ENCODE results near the gene POLR2L. TPM values are rescaled to one million over a fixed set of nuclear protein-coding genes. Genes with fewer than 3 reads are reported as not detected.

Gene POLR2L
- total RNA-seq, 4 donors from 2014 or later = 71.7 to 140 (median 110) TPM

GRCh38 chr11:862696-863022 lies 20.3 kb upstream of the POLR2L start:
- H3K27ac ChIP-seq = peak overlapping the region in 1 of 4 donors; percentile 47

DNA sequence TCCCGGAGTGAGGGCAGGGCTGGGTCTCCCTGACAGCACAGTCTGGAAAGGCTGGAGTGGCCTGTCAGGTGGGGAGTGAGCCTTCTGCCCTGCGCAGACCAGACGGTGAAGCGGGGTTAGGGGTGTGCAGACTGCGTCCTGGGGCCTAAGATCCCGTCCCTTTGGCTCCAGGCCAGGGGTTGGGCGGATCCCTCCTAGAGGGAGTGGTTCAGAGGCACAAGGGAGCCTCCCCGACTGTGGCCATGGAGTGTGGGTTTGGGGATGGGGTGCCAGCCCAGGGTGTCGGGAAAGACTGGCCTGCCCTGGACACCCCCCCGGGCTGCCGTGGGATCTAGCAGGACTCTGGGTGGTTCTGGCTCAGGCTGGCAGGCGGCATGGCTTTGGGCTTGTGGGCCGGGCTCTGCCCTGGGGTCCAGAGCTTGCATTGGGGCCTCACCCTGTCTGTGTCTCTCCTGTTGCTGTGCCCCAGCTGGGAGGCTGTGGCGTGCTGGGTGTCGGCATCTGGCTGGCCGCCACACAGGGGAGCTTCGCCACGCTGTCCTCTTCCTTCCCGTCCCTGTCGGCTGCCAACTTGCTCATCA lies 19.8 kb upstream of the POLR2L start:
- TF ChIP-seq EP300 (IDR thresholded peaks at IDR 0.05) (no peak), POLR2A (IDR thresholded peaks at IDR 0.05) (no peak)
- peak overlapping the region in 2 of 4 donors; percentile 10 to 47 for H3K27ac ChIP-seq
- DNase-seq (ENCODE audit: low spot score in 2 of 2) = no peak
- H3K9me3 ChIP-seq = no peaks in the 10 kb centered on the region
- WGBS, 2 donors = 37 to 57% methylated on average over 8 to 20 of the region's 20 CpGs
- no peaks in the 10 kb centered on the region for H3K27me3 ChIP-seq
- H3K4me3 ChIP-seq = no peak overlapping the region
- H3K36me3 ChIP-seq = peaks cover 0 to 52% (median 0%) of the 10 kb centered on the region in 3 donors
- H3K4me1 ChIP-seq = peaks cover 0 to 62% (median 14%) of the 10 kb centered on the region in 4 donors

More at GRCh38 chr11:862696-863022, 20.3 kb upstream of the POLR2L start:
- Histone ChIP-seq H3K9me3 (no peaks in the 10 kb centered on the region), H3K27me3 (no peaks in the 10 kb centered on the region), H3K4me3 (no peak overlapping the region), H3K36me3 (peaks cover 0 to 56% (median 0%) of the 10 kb centered on the region in 3 donors), H3K4me1 (peaks cover 0 to 59% (median 14%) of the 10 kb centered on the region in 4 donors)
- 64% methylated on average over 6 of the region's 12 CpGs; no CpG with 5 or more reads in 1 of the 2 donors for WGBS, 2 donors
- TF ChIP-seq EP300 (IDR thresholded peaks at IDR 0.05) (no peak), POLR2A (IDR thresholded peaks at IDR 0.05) (no peak)
- TF ChIP-seq, protein P1, sequence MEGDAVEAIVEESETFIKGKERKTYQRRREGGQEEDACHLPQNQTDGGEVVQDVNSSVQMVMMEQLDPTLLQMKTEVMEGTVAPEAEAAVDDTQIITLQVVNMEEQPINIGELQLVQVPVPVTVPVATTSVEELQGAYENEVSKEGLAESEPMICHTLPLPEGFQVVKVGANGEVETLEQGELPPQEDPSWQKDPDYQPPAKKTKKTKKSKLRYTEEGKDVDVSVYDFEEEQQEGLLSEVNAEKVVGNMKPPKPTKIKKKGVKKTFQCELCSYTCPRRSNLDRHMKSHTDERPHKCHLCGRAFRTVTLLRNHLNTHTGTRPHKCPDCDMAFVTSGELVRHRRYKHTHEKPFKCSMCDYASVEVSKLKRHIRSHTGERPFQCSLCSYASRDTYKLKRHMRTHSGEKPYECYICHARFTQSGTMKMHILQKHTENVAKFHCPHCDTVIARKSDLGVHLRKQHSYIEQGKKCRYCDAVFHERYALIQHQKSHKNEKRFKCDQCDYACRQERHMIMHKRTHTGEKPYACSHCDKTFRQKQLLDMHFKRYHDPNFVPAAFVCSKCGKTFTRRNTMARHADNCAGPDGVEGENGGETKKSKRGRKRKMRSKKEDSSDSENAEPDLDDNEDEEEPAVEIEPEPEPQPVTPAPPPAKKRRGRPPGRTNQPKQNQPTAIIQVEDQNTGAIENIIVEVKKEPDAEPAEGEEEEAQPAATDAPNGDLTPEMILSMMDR (IDR thresholded peaks at IDR 0.05) = no peak
- DNase-seq (ENCODE audit: low spot score in 2 of 2) = no peak

GRCh38 chr11:861105-861479 lies 18.8 kb upstream of the POLR2L start:
- Histone ChIP-seq H3K9me3 (no peaks in the 10 kb centered on the region), H3K4me1 (peaks cover 0 to 72% (median 14%) of the 10 kb centered on the region in 4 donors), H3K4me3 (no peak overlapping the region), H3K27ac (no peak overlapping the region), H3K27me3 (no peaks in the 10 kb centered on the region), H3K36me3 (peaks cover 0 to 42% (median 0%) of the 10 kb centered on the region in 3 donors)
- DNase-seq (ENCODE audit: low spot score in 2 of 2) = no peak
- 86 to 90% methylated on average over 14 of the region's 14 CpGs for WGBS, 2 donors
- TF ChIP-seq POLR2A (IDR thresholded peaks at IDR 0.05) (no peak), EP300 (IDR thresholded peaks at IDR 0.05) (no peak)
- TF ChIP-seq, protein P1 (IDR thresholded peaks at IDR 0.05) = no peak

GRCh38 chr11:860234-861104 lies 18.1 kb upstream of the POLR2L start:
- H3K4me1 ChIP-seq = peaks cover 0 to 78% (median 14%) of the 10 kb centered on the region in 4 donors
- H3K9me3 ChIP-seq = no peaks in the 10 kb centered on the region
- H3K27ac ChIP-seq = peak overlapping the region in 2 of 4 donors; percentile 53 to 60
- H3K36me3 ChIP-seq = peaks cover 0 to 42% (median 0%) of the 10 kb centered on the region in 3 donors
- H3K27me3 ChIP-seq = no peaks in the 10 kb centered on the region
- 86 to 89% methylated on average over 16 to 18 of the region's 21 CpGs for WGBS, 2 donors
- no peak for DNase-seq (ENCODE audit: low spot score in 2 of 2)
- H3K4me3 ChIP-seq = no peak overlapping the region
- TF ChIP-seq EP300 (IDR thresholded peaks at IDR 0.05) (no peak), POLR2A (IDR thresholded peaks at IDR 0.05) (no peak)
- TF ChIP-seq, protein P1 (IDR thresholded peaks at IDR 0.05) = no peak

- Histone ChIP-seq H3K4me1 (peaks cover 0 to 87% (median 16%) of the 10 kb centered on the region in 4 donors), H3K27ac (peak overlapping the region in 2 of 4 donors; percentile 53 to 60), H3K4me3 (peak overlapping the region in 2 of 4 donors; percentile 16 to 20), H3K36me3 (peaks cover 0 to 34% (median 0%) of the 10 kb centered on the region in 3 donors), H3K27me3 (no peaks in the 10 kb centered on the region), H3K9me3 (no peaks in the 10 kb centered on the region)
- peak; percentile 61 to 62 for DNase-seq (ENCODE audit: low spot score in 2 of 2)
- peak in 1 of 2 donors; percentile 24 for TF ChIP-seq EP300 (IDR thresholded peaks at IDR 0.05)
- no peak for TF ChIP-seq POLR2A (IDR thresholded peaks at IDR 0.05)
- 20 to 41% methylated on average over 22 to 23 of the region's 31 CpGs for WGBS, 2 donors
These were observed 17.2 kb upstream of the POLR2L start for GRCh38 chr11:859394-860131.
